Retina (tissue), 1 donor: ENCODE measurements around the gene HTRA2.

Experiments
- DNase-seq: peaks from one replicate; pipeline ENCODE4 v3.0.0-alpha.2; 2016

HTRA2 gene

DNA sequence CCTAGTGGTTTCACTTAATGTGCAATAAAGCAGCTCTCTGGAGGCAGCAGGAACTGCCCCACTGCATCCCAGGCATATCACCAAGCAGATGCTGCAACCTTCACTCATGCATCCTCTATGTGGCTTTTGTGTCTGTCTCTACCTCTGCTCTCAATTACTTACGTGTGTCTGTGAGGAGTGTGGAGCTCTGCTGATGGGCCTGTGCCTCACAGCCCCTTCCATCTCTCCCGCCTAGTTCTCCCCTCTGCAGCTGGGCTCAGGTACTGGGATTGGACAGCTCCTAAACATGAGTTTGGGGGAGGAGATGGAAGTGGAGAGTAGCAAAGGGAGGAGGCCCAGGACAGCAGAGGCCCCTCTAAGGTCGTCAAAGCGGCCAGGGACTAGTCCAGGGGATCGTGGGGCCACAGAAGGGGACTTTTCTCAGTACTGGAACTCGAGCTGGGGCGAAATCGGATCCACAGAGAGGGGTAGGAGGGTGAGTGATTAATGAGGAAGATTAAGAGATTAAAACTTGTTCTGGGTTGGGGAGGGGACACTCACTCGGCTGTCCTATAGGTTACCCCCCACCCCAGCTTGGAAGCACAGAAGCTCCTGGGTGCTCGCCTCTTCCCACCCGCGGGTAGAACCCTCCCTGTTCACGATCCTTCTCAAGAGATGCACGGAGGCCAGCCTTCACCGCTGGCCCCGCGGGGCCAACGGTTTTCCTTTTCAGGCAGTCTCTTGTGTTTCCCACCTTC is 28.2 kb upstream of the HTRA2 start:
- peak; percentile 37 for DNase-seq

DNA sequence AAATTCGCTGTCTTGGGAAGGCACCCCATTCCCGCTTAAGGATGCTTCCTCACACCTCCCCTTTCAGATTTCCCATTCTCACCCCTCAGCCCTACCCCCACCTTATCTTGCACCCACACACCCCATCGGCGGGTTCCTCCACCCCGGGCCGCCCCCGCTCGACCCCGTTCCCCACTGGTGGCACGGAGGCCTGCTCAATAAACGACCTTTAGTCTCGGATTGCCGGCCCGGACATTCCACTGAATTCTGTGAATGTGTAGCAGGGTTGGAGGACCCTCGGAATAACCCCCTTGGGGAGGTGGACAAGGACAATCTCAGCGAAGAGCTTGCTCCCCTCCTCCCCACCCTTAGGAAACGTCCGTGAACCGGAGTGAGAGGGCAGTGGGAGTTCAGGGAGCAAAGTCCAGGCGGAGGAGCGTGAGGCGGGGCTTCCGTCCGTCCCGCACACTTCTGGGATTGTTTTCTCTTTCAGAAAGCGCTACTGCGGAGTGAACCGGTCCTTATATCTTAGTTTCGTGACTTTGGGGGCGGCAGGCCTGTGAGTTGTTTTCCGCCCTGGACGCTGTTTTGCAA is 27.5 kb upstream of the HTRA2 start:
- peak; percentile 54 for DNase-seq

GRCh38 chr2:74502720-74503505 is 26.8 kb upstream of the HTRA2 start:
- DNase-seq = peak; percentile 75

- DNase-seq = peak; percentile 16
Observed at GRCh38 chr2:74503506-74504475, 25.9 kb upstream of the HTRA2 start.

- DNase-seq = no peak
Observed at GRCh38 chr2:74504591-74504990, 25.1 kb upstream of the HTRA2 start.

- DNase-seq = no peak
Observed at GRCh38 chr2:74505448-74506246, 24.1 kb upstream of the HTRA2 start.

- DNase-seq = peak; percentile 100
Observed at GRCh38 chr2:74507145-74507925, 22.4 kb upstream of the HTRA2 start, which contains the start of gene PCGF1. PCGF1 (minus strand) TSS chr2:74507695; CDS start chr2:74507668, 27 bp downstream.

- no peak for DNase-seq
Observed at GRCh38 chr2:74507926-74508520, 21.7 kb upstream of the HTRA2 start.

DNA sequence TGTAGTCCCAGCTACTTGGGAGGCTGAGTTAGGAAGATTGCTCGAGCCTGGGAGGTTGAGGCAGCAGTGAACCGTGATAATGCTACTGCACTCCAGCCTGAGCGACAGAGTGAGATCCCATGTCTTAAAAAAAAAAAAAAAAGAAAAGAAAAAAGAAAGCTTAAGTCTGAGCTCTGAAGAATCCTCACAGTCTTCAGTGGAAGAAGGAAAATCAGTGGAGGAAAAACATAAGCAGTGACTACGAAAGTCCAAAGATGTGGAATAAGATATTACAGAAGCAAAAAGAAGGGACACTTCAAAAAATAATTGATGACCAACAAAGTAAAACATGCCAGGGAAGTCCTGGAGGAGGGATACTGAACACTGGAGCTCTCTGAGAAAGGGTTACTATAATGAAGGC is 19.5 kb upstream of the HTRA2 start:
- DNase-seq = no peak

GRCh38 chr2:74511104-74511989 is 18.4 kb upstream of the HTRA2 start:
- DNase-seq = no peak

- DNase-seq = peak; percentile 36
Observed at GRCh38 chr2:74512744-74513604, 16.8 kb upstream of the HTRA2 start.

GRCh38 chr2:74513605-74514367 is 15.9 kb upstream of the HTRA2 start:
- DNase-seq = peak; percentile 75

- DNase-seq = peak; percentile 69
Observed at GRCh38 chr2:74514368-74515270, 15.1 kb upstream of the HTRA2 start, which contains the start of gene TLX2. TLX2 (plus strand) TSS chr2:74514450; CDS start chr2:74514807, 357 bp downstream.

GRCh38 chr2:74515271-74515980 is 14.3 kb upstream of the HTRA2 start:
- peak; percentile 43 for DNase-seq

DNA sequence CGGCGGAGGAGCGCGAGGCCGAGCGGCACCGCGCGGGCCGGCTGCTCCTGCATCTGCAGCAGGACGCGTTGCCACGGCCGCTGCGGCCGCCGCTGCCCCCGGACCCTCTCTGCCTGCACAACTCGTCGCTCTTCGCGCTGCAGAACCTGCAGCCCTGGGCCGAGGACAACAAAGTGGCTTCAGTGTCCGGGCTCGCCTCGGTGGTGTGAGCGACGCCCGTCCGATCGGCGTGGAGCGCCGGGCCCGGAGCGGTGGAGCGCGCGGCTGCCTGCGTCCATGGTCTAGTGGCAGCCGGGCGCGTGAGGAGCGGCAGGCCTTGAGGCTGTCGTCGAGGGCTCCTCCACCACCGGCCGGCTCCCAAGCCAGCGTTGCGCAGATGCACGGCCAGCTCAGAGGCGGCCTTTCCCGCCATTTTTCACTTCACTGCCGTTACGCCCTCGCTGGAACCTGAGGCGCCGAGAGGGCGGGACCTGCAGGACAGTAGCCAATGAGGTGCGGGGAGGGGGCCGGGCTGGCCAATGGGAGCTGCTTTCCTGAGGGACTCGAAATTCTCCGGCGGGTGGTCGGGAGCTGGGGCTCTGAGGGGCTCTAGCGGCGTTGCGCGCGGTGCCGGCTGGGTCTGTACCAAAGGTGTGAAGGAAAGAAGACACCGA is 13.6 kb upstream of the HTRA2 start:
- DNase-seq = peak; percentile 86
